HEK293T (cell line): ENCODE results near the gene PACS2.

ENCODE experiments used
- CTCF ChIA-PET: fragments of 350-600 bp; formaldehyde crosslinking; extraction: SDS; loops from one replicate; lab custom pipeline; 2021; ENCODE audit warnings: antibody characterized with exemption, inconsistent platforms; lab: Yijun Ruan, JAX
- POLR2A ChIA-PET: fragments of 350-600 bp; formaldehyde crosslinking; extraction: SDS; loops from one replicate; lab custom pipeline; 2020; ENCODE audit warnings: antibody characterized with exemption, inconsistent platforms; lab: Yijun Ruan, JAX
- DNase-seq: peaks from one replicate; pipeline ENCODE4 v3.0.0; 2012; ENCODE audit warnings: mixed read lengths; ENCODE audit errors: extremely low spot score
- ARNT ChIP-seq: fragments of 450-650 bp; IDR thresholded peaks from 2 replicates; pipeline ENCODE4 v1.6.1; 2017; ENCODE audit warnings: mild to moderate bottlenecking
- BHLHE40 ChIP-seq: fragments of 450-650 bp; IDR thresholded peaks from 2 replicates; pipeline ENCODE4 v1.6.1; 2016; ENCODE audit warnings: mild to moderate bottlenecking, moderate library complexity, borderline replicate concordance
- CTBP1 ChIP-seq: fragments of 450-650 bp; IDR thresholded peaks from 2 replicates; pipeline ENCODE4 v1.6.1; 2016; ENCODE audit warnings: borderline replicate concordance
- ELF4 ChIP-seq: fragments of 450-650 bp; IDR thresholded peaks from 2 replicates; pipeline ENCODE4 v1.6.1; 2017; ENCODE audit warnings: antibody characterized with exemption
- FOXA1 ChIP-seq: fragments of 450-650 bp; IDR thresholded peaks from 2 replicates; pipeline ENCODE4 v1.6.1; 2016; ENCODE audit warnings: mild to moderate bottlenecking
- FOXK2 ChIP-seq: fragments of 450-650 bp; IDR thresholded peaks from 2 replicates; pipeline ENCODE4 v1.6.1; 2016; ENCODE audit warnings: mild to moderate bottlenecking
- FOXM1 ChIP-seq: fragments of 450-650 bp; IDR thresholded peaks from 2 replicates; pipeline ENCODE4 v1.6.1; 2017; ENCODE audit warnings: mild to moderate bottlenecking, borderline replicate concordance
- HDGF ChIP-seq: fragments of 450-650 bp; IDR thresholded peaks from 2 replicates; pipeline ENCODE4 v1.6.1; 2017; ENCODE audit warnings: antibody characterized with exemption, borderline replicate concordance
- L3MBTL2 ChIP-seq: fragments of 450-650 bp; conservative IDR thresholded peaks from 2 replicates; pipeline ENCODE4 v1.6.1; 2016; ENCODE audit warnings: mild to moderate bottlenecking
- LEF1 ChIP-seq: fragments of 450-650 bp; IDR thresholded peaks from 2 replicates; pipeline ENCODE4 v1.6.1; 2017; ENCODE audit warnings: mild to moderate bottlenecking, borderline replicate concordance
- NFRKB ChIP-seq: fragments of 450-650 bp; IDR thresholded peaks from 2 replicates; pipeline ENCODE4 v1.6.1; 2016; ENCODE audit warnings: mild to moderate bottlenecking, moderate library complexity
- SP1 ChIP-seq: fragments of 450-650 bp; IDR thresholded peaks from 2 replicates; pipeline ENCODE4 v1.6.1; 2017
- SUZ12 ChIP-seq: fragments of 450-650 bp; IDR thresholded peaks from 2 replicates; pipeline ENCODE4 v1.6.1; 2016; ENCODE audit warnings: mild to moderate bottlenecking
- TARDBP ChIP-seq: fragments of 450-650 bp; IDR thresholded peaks from 2 replicates; pipeline ENCODE4 v1.6.1; 2016
- ZNF384 ChIP-seq: fragments of 450-650 bp; IDR thresholded peaks from 2 replicates; pipeline ENCODE4 v1.6.1; 2016
- TF ChIP-seq, protein P1 (sequence below): fragments of 450-650 bp; IDR thresholded peaks from 2 replicates; pipeline ENCODE4 v1.6.1; 2016

Gene PACS2

GRCh38 chr14:105378873-105379685, 64.5 kb downstream of the PACS2 start:
- CTCF ChIA-PET, result interaction anchor here (1.1 kb wide), 1 partner anchor 16 kb away, joined by 4 read pairs; no protein-coding TSS in a partner anchor
- no peak for TF ChIP-seq NFRKB
- TF ChIP-seq SUZ12, result no peak
- no peak for TF ChIP-seq TARDBP
- TF ChIP-seq SP1, result no peak
- no peak for TF ChIP-seq LEF1
- TF ChIP-seq CTBP1, result no peak
- no peak for TF ChIP-seq L3MBTL2
- TF ChIP-seq ARNT, result no peak
- POLR2A ChIA-PET, result no interaction called here
- DNase-seq, result no peak

DNA sequence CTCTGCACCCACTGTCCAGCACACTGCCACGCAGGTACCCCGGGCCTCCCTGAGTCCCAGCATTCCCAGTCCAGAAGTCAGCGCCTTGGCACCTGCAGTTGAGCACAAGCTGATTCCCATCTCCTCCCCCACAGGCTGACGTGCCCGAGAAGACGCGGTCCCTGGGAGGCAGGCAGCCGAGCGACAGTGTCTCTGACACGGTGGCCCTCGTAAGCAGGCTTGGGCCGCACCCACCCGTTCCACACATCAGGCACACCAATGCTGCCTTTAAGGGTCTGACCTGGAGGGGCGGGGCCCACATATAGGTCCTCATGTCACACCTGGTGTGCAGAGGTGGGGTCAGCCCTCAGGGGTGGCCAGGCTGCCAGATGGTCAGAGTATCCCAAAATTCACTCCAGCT, 65.4 kb downstream of the PACS2 start:
- CTCF ChIA-PET, result interaction anchor here (1.1 kb wide), 1 partner anchor 17 kb away, joined by 4 read pairs; no protein-coding TSS in a partner anchor
- TF ChIP-seq LEF1, result no peak
- TF ChIP-seq HDGF, result no peak
- TF ChIP-seq CTBP1, result no peak
- POLR2A ChIA-PET, result no interaction called here
- no peak for DNase-seq

DNA sequence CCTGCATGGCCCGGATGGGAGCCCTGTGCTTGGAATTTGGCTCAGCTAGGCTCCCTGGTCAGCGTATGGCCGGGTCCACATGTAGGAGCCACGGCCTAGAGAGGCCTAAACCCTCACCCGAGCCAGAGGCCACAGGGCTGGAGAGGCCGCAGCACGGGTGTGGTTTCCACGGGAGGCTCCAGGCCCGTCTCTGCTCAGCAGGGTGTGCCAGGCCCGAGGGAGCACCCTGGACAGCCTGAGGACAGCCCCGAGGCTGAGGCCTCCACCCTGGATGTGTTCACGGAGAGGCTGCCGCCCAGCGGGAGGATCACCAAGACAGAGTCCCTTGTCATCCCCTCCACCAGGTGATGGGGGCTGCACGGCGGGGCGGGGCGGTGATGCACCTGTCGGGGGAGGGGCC, 66.2 kb downstream of the PACS2 start:
- no peak for TF ChIP-seq NFRKB
- TF ChIP-seq FOXA1, result no peak
- no peak for TF ChIP-seq FOXM1
- no peak for TF ChIP-seq LEF1
- no peak for TF ChIP-seq L3MBTL2
- TF ChIP-seq, protein P1, sequence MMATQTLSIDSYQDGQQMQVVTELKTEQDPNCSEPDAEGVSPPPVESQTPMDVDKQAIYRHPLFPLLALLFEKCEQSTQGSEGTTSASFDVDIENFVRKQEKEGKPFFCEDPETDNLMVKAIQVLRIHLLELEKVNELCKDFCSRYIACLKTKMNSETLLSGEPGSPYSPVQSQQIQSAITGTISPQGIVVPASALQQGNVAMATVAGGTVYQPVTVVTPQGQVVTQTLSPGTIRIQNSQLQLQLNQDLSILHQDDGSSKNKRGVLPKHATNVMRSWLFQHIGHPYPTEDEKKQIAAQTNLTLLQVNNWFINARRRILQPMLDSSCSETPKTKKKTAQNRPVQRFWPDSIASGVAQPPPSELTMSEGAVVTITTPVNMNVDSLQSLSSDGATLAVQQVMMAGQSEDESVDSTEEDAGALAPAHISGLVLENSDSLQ, result no peak
- no peak for TF ChIP-seq ARNT
- no peak for TF ChIP-seq ZNF384
- TF ChIP-seq BHLHE40, result no peak
- TF ChIP-seq SUZ12, result no peak
- no peak for TF ChIP-seq CTBP1
- no peak for TF ChIP-seq TARDBP
- no peak for TF ChIP-seq FOXK2
- TF ChIP-seq SP1, result no peak
- TF ChIP-seq ELF4, result no peak
- TF ChIP-seq HDGF, result no peak
- CTCF ChIA-PET, result no interaction called here
- no peak for DNase-seq
- POLR2A ChIA-PET, result interaction anchor here (1.0 kb wide), 1 partner anchor 17 kb away, joined by 5 read pairs; the partner anchor contains the start of gene TEX22

DNA sequence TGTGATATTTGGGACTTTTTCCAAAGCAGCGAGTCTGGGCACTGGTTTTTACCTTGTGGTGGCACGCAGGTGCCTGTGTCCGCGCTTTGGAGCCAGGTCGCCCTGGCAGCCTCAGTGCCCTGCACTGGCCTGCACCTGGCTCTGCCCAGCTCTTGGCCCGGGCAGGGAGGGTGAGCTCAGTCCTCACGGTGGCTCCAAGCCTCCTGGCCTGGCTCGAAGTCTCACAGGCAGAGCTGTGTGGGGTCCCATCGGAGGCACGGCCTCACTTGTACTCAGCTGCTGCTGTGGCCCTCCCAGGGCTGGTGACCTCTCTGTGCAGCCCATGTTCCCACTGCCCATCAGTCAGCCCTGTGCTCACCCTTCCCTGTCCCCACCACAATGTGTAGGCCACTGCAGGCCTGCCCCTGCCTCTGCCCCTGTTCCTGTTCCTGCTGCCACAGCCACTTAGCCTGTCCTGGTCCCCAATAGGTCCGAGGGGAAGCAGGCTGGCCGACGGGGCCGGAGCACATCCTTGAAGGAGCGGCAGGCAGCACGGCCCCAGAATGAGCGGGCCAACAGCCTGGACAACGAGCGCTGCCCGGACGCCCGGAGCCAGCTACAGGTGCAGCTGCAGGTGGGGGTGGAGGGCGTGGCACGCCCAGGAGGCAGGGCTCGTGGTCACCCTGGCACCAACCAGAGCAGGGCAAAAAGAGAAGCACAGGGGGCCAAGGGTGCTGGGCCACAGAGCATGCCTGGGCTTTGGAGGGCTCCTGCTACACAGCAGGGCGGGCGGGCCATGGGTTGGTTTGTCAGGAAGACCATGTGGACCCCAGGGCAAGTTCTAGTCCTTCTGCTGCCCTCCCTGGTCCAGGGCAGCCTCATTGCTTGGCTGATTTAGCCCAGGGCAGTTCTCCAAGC, 67.1 kb downstream of the PACS2 start:
- ChIA-PET POLR2A (interaction anchor here (1.0 kb wide), 1 partner anchor 16 kb away, joined by 5 read pairs; the partner anchor contains the start of gene TEX22), CTCF (no interaction called here)
- DNase-seq, result no peak
- TF ChIP-seq BHLHE40 (no peak), SP1 (no peak), ELF4 (no peak), LEF1 (no peak), NFRKB (no peak), FOXA1 (no peak), L3MBTL2 (no peak), FOXM1 (no peak), ARNT (no peak), HDGF (no peak), CTBP1 (no peak), ZNF384 (no peak), FOXK2 (no peak), SUZ12 (no peak)
- TF ChIP-seq, protein P1, result no peak

GRCh38 chr14:105382343-105383082, 68.0 kb downstream of the PACS2 start:
- no peak for TF ChIP-seq NFRKB
- ChIA-PET CTCF (no interaction called here), POLR2A (no interaction called here)
- DNase-seq, result no peak

GRCh38 chr14:105383083-105383730, 68.7 kb downstream of the PACS2 start:
- DNase-seq, result no peak
- POLR2A ChIA-PET, result no interaction called here
- CTCF ChIA-PET, result no interaction called here
- no peak for TF ChIP-seq ZNF384
- TF ChIP-seq LEF1, result no peak
- TF ChIP-seq SUZ12, result no peak
- no peak for TF ChIP-seq TARDBP
- no peak for TF ChIP-seq L3MBTL2
- no peak for TF ChIP-seq CTBP1
- no peak for TF ChIP-seq FOXA1
- TF ChIP-seq ARNT, result no peak
